Progenitor cell of endocrine pancreas (in vitro differentiated cells): Measurements from ENCODE around the gene PIN1. TPM values are rescaled to one million over a fixed set of nuclear protein-coding genes. Genes with fewer than 3 reads are reported as not detected.
"Not testable (repeated sequence)": the region's sequence is repeated elsewhere in the genome, so short reads cannot be mapped to it uniquely, and the experiment has no call there.

Experiments
- DNase-seq: peaks from one replicate; pipeline ENCODE4 v3.0.0; 2021; ENCODE audit warnings: low spot score; ENCODE audit not compliant: unreplicated experiment
- H3K27ac Mint-ChIP-seq: 2 replicates; pipeline ENCODE4 v1.8.0; 2021; ENCODE audit warnings: mild to moderate bottlenecking, moderate library complexity, mixed read lengths
- H3K27me3 Mint-ChIP-seq: 2 replicates; pipeline ENCODE4 v1.8.0; 2021; ENCODE audit warnings: mixed read lengths
- H3K36me3 Mint-ChIP-seq: 2 replicates; pipeline ENCODE4 v1.8.0; 2022; ENCODE audit warnings: mixed read lengths; ENCODE audit not compliant: insufficient read depth
- H3K4me1 Mint-ChIP-seq: 2 replicates; pipeline ENCODE4 v1.8.0; 2021; ENCODE audit warnings: low read depth, mixed read lengths
- H3K4me3 Mint-ChIP-seq: 2 replicates; pipeline ENCODE4 v1.8.0; 2021; ENCODE audit warnings: low read depth, mild to moderate bottlenecking, moderate library complexity, mixed read lengths
- H3K9me3 Mint-ChIP-seq: 2 replicates; pipeline ENCODE4 v1.8.0; 2021; ENCODE audit warnings: low read depth, mixed read lengths
- long read RNA-seq: library from polyadenylated mRNA; unstranded; transcript quantifications from one replicate; pipeline ENCODE4 v2.0.0, GENCODE V29; 2020
- total RNA-seq: library from RNA; stranded (reverse); gene quantifications from 2 replicates; pipeline ENCODE4 v1.2.1, GENCODE V29; 2021
- TF ChIP-seq, protein P1 (sequence below): fragments of 200-600 bp; sonication (generic); IDR thresholded peaks from one replicate; pipeline ENCODE4 v1.5.0; 2021; ENCODE audit warnings: antibody characterized with exemption, mild to moderate bottlenecking; ENCODE audit not compliant: unreplicated experiment

The PIN1 gene
- total RNA-seq: 83.3 and 90.6 TPM in 2 replicates
- long read RNA-seq, full-length matches to known transcripts: 7 of 8 reads
- long read RNA-seq, partial matches to known transcripts: 1 of 8 reads
- long read RNA-seq, other reads (novel, unspliced or antisense): 0 of 8 reads

DNA sequence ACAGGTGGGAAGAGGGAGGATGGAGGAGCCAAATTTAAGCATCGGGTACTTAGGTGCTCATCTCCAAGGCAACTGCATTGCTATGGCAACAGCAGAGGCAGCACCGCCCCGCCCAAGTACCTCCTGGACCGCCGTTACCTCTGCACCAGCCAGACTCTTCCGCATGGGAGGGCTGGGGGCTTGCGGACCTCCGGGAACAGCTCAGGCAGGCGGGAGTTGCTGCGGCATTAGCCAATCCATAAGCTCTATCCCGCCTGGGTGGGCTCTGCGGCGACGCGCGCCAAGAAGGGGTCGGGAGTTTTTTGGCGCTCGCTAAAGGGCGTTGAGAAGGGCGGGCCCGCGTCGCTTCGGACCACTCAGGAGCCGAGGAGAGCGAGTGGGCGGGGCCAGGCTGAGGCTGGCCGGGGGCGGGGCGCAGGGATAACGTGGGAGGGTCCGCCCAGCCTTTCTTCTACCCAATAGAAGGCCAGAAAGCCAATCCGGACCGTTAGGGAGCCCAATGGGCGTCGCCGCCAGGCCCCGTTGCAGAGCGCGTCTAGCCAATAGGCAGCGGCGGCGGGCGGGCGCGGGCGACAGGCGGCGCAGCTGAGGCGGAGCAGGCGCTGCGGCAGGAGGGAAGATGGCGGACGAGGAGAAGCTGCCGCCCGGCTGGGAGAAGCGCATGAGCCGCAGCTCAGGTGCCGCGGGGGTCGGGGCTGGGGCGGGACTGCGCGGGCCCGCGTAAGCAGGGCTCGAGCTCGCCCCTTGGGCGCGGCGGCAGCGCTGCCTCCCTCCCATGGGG lies at the start of gene PIN1:
Gene PIN1, plus strand, starts transcription at position 593 of the 781 bp plus-strand sequence. Its CDS starts 27 bp downstream, at position 620.
- Mint-ChIP-seq H3K4me3 (peak within 1 kb of the TSS; percentile 82), H3K27me3 (no peaks in the 10 kb centered on the region), H3K27ac (peak within 1 kb of the TSS; percentile 86), H3K36me3 (peaks cover 3% of the 10 kb centered on the region), H3K9me3 (no peaks in the 10 kb centered on the region), H3K4me1 (peaks cover 8% of the 10 kb centered on the region)
- peak; percentile 99 for DNase-seq
- TF ChIP-seq, protein P1, sequence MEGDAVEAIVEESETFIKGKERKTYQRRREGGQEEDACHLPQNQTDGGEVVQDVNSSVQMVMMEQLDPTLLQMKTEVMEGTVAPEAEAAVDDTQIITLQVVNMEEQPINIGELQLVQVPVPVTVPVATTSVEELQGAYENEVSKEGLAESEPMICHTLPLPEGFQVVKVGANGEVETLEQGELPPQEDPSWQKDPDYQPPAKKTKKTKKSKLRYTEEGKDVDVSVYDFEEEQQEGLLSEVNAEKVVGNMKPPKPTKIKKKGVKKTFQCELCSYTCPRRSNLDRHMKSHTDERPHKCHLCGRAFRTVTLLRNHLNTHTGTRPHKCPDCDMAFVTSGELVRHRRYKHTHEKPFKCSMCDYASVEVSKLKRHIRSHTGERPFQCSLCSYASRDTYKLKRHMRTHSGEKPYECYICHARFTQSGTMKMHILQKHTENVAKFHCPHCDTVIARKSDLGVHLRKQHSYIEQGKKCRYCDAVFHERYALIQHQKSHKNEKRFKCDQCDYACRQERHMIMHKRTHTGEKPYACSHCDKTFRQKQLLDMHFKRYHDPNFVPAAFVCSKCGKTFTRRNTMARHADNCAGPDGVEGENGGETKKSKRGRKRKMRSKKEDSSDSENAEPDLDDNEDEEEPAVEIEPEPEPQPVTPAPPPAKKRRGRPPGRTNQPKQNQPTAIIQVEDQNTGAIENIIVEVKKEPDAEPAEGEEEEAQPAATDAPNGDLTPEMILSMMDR: peak; percentile 63

DNA sequence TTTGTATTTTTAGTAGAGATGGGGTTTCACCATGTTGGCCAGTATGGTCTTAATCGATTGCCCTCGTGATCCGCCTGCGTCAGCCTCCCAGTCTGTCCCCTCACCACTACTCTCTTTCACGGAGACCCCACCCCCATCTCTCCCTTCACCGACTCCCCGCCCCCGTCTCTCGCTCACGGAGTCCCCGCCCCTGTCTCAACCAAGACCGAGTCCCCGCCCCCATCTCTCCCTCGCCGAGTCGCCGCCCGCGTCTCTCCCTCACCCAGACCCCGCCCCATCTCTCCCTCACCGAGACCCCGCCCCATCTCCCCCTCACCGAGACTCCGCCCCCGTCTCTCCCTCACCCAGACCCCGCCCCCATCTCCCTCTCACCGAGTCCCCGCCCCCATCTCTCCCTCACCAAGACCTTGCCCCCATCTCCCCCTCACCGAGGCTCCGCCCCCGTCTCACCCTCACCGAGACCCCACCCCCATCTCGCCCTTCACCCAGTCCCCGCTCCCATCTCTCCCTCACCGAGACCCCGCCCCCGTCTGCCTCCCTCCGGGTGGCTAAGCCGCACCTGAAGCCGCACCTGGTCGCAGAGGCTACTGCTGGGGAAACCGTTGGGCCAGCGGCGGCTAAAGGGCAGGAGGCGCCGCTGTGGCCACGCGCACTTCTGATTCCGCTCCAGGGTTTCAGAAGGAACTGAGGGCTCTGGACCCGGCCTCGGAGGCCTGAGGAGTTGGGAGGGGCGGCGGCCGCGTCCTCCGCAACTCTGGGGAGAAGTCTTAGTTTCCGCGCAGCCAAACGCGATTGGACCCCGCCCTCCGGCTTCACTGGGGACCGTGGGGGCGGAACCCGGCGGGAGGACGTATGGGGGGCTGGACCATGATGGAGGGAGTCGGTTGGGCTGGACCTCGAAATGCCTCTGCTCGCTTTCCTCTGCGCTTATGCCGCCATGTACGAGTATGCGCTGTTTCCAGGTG lies 49.5 kb upstream of the PIN1 start:
- TF ChIP-seq, protein P1: no peak
- Mint-ChIP-seq H3K4me3 (peak overlapping the region; percentile 89), H3K27me3 (no peaks in the 10 kb centered on the region), H3K9me3 (no peaks in the 10 kb centered on the region), H3K4me1 (peaks cover 25% of the 10 kb centered on the region), H3K36me3 (no peaks in the 10 kb centered on the region), H3K27ac (peak overlapping the region; percentile 100)
- peak; percentile 96 for DNase-seq

DNA sequence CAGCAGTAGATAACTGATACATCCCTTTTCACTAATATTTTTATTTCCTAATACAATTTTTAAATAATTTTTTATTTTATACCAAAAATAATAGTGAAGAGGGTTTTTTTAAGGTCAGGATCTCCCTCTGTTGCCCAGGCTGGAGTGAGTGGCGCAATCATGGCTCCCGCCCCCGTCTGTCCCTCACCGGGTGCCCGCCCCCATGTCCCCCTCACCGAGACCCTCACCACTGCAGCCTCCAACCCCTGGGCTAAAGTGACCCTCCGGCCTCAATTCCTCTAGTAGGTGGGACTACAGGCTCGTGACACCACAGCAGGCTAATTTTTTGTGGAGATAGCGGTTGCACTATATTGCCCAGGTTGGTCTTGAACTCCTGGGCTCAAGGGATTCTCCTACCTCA lies 48.8 kb upstream of the PIN1 start:
- TF ChIP-seq, protein P1: no peak
- Mint-ChIP-seq H3K27ac (peak overlapping the region; percentile 97), H3K4me3 (peak overlapping the region; percentile 84), H3K9me3 (no peaks in the 10 kb centered on the region), H3K4me1 (peaks cover 25% of the 10 kb centered on the region), H3K36me3 (no peaks in the 10 kb centered on the region), H3K27me3 (no peaks in the 10 kb centered on the region)
- no peak for DNase-seq

DNA sequence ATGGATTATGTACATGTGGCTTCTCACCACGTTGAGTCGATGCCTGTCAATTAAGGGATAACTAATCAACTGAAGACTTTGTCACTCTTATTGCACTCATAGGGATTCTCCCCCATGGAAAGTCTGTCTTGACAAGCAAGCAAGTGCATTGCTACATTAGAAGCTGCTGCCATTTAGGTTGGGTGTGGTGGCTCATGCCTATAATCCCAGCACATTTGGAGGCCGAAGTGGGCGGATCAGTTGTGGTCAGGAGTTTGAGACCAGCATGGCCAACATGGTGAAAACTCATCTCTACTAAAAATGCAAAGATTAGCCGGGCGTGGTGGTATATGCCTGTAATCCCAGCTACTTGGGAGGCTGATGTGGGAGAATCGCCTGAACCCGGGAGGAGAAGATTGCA lies 48.3 kb upstream of the PIN1 start:
- Mint-ChIP-seq H3K4me1 (peaks cover 27% of the 10 kb centered on the region), H3K4me3 (peak overlapping the region; percentile 65), H3K9me3 (no peaks in the 10 kb centered on the region), H3K36me3 (no peaks in the 10 kb centered on the region), H3K27ac (no peak overlapping the region), H3K27me3 (no peaks in the 10 kb centered on the region)
- DNase-seq: no peak
- TF ChIP-seq, protein P1: no peak

DNA sequence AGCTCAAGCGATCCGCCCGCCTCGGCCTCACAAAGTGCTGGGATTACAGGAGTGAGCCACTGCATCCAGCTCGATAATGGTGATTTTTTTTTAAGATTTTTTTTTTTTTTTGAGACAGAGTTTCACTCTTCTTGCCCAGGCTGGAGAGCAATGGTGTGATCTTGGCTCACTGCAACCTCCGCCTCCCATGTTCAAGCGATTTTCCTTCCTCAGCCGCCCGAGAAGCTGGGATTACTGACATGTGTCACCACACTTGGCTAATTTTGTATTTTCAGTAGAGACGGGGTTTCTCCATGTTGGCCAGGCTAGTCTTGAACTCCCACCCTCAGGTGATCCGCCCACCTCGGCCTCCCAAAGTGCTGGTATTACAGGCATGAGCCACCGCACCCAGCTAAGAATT lies 46.5 kb upstream of the PIN1 start:
- Mint-ChIP-seq H3K4me1 (peaks cover 29% of the 10 kb centered on the region), H3K27ac (peak overlapping the region; percentile 41)
- DNase-seq, H3K9me3 Mint-ChIP-seq, H3K36me3 Mint-ChIP-seq, H3K27me3 Mint-ChIP-seq, H3K4me3 Mint-ChIP-seq: not testable (repeated sequence)
